Mammary epithelial cell (primary cell): Measurements from ENCODE around the gene FARP1.

Experiments
- CTCF ChIP-seq, 2 donors: IDR thresholded peaks in 1 of 2; conservative IDR thresholded peaks in 1 of 2; 2 replicates each; pipeline ENCODE4 v1.5.1; 2011 to 2012; ENCODE audit warnings: inconsistent platforms in 2 of 2, low read length in 2 of 2, mild to moderate bottlenecking in 2 of 2, control low read depth in 1 of 2, low read depth in 1 of 2; ENCODE audit not compliant: insufficient read depth in 1 of 2; ENCODE audit errors: extremely low read depth in 1 of 2
- EZH2 ChIP-seq: IDR thresholded peaks from 2 replicates; pipeline ENCODE4 v1.6.1; 2012; ENCODE audit warnings: low read length, inconsistent platforms, borderline replicate concordance

GRCh38 chr13:98214707-98215106 lies 71.8 kb downstream of the FARP1 start:
- TF ChIP-seq CTCF (conservative IDR thresholded peaks at IDR 0.05 in 1 of 2, IDR thresholded peaks at IDR 0.05 in 1 of 2; ENCODE audit: extremely low read depth in 1 of 2, insufficient read depth in 1 of 2, low read depth in 1 of 2, low read length in 2 of 2) (no peak), EZH2 (no peak)
